Nephron (organoid): ENCODE data around the gene RNF207.
A peak's percentile ranks its signal among the peaks of the same experiment; 100 is the strongest.

ENCODE experiments used
- H3K27ac Mint-ChIP-seq, 3 experiments: 2 replicates each; pipeline ENCODE4 v1.8.0; 2020; ENCODE audit warnings: mixed read lengths in 3 of 3, mild to moderate bottlenecking in 2 of 3, moderate library complexity in 1 of 3
- H3K27me3 Mint-ChIP-seq: 2 replicates; pipeline ENCODE4 v1.8.0; 2021; ENCODE audit warnings: low read depth, mild to moderate bottlenecking, moderate library complexity, mixed read lengths
- H3K36me3 Mint-ChIP-seq: 2 replicates; pipeline ENCODE4 v1.8.0; 2020; ENCODE audit warnings: low read depth, mixed read lengths
- H3K4me1 Mint-ChIP-seq: 2 replicates; pipeline ENCODE4 v1.8.0; 2020; ENCODE audit warnings: mixed read lengths
- H3K4me3 Mint-ChIP-seq, 3 experiments: 2 replicates each; pipeline ENCODE4 v1.8.0; 2020; ENCODE audit warnings: mild to moderate bottlenecking in 3 of 3, mixed read lengths in 3 of 3, moderate library complexity in 2 of 3
- H3K9me3 Mint-ChIP-seq: 2 replicates; pipeline ENCODE4 v1.8.0; 2020; ENCODE audit warnings: mixed read lengths
- TF ChIP-seq, protein P1 (sequence below), 3 experiments: fragments of 200-600 bp; sonication (generic); IDR thresholded peaks; one replicate each; pipeline ENCODE4 v1.5.0; 2021; ENCODE audit warnings: antibody characterized with exemption in 3 of 3; ENCODE audit not compliant: unreplicated experiment in 3 of 3

RNF207 gene

DNA sequence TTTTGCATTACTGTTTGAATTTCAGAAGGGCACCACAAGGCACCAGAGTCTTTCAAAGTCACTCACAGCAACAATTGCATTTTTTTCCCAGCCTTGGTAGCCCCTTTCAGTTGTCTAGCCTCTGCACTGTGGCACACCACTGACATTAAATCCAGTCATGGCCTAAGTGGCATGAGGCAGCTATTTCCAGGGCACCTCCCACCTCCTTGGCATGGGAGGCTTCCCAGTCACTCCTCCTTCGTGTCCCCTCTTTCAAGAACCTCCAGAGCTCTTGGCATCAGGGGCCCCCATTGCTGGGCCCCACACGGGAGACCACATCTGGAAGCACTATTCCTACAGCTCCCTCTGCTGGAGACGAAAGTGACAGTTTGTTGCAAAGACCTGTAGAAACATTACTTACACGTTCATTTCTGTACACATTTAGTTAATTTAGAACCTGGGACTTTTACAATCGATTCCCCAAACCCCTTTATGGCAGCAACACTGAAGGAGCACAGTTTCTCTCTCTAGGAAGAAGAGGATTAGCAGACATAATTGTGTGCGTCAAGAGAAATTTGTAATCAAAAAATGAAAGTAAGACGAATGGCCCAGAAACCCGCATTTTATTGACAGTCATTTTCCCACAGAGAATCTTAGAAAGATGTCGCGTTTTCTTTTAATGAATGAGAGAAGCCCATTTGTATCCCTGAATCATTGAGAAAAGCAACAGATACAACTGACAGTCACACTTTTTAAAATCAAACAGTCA lies 20.1 kb upstream of the RNF207 start:
- Mint-ChIP-seq H3K36me3 (peaks cover 58% of the 10 kb centered on the region), H3K4me3 (no peak overlapping the region), H3K9me3 (no peaks in the 10 kb centered on the region), H3K4me1 (peaks cover 16% of the 10 kb centered on the region), H3K27me3 (peaks cover 38% of the 10 kb centered on the region), H3K27ac (no peak overlapping the region)
- TF ChIP-seq, protein P1, sequence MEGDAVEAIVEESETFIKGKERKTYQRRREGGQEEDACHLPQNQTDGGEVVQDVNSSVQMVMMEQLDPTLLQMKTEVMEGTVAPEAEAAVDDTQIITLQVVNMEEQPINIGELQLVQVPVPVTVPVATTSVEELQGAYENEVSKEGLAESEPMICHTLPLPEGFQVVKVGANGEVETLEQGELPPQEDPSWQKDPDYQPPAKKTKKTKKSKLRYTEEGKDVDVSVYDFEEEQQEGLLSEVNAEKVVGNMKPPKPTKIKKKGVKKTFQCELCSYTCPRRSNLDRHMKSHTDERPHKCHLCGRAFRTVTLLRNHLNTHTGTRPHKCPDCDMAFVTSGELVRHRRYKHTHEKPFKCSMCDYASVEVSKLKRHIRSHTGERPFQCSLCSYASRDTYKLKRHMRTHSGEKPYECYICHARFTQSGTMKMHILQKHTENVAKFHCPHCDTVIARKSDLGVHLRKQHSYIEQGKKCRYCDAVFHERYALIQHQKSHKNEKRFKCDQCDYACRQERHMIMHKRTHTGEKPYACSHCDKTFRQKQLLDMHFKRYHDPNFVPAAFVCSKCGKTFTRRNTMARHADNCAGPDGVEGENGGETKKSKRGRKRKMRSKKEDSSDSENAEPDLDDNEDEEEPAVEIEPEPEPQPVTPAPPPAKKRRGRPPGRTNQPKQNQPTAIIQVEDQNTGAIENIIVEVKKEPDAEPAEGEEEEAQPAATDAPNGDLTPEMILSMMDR (IDR thresholded peaks at IDR 0.05; ENCODE audit: unreplicated experiment in 3 of 3): peak; percentile 24 to 54 (median 48)

DNA sequence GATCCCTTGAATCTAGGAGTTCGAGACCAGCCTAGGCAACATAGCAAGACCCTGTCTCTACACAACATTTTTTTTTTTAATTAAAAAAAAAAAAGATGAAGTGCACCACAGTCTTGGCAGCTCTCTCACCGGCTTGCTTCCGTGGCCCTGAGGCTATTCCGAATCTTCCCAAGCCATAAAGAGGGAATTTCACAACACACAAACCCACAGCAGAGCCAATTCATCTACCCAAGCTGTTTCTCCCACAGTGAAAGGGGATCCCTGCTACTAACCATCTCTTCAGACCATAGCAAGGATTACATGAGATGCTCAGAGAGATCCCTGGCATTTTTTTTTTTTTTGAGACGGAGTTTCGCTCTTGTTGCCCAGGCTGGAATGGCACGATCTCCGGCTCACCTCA lies 17.5 kb upstream of the RNF207 start:
- H3K4me3 Mint-ChIP-seq: no peak overlapping the region
- no peaks in the 10 kb centered on the region for H3K4me1 Mint-ChIP-seq
- H3K27ac Mint-ChIP-seq: no peak overlapping the region
- H3K36me3 Mint-ChIP-seq: peaks cover 63% of the 10 kb centered on the region
- TF ChIP-seq, protein P1 (IDR thresholded peaks at IDR 0.05; ENCODE audit: unreplicated experiment in 3 of 3): no peak
- H3K27me3 Mint-ChIP-seq: peaks cover 12% of the 10 kb centered on the region
- no peaks in the 10 kb centered on the region for H3K9me3 Mint-ChIP-seq

DNA sequence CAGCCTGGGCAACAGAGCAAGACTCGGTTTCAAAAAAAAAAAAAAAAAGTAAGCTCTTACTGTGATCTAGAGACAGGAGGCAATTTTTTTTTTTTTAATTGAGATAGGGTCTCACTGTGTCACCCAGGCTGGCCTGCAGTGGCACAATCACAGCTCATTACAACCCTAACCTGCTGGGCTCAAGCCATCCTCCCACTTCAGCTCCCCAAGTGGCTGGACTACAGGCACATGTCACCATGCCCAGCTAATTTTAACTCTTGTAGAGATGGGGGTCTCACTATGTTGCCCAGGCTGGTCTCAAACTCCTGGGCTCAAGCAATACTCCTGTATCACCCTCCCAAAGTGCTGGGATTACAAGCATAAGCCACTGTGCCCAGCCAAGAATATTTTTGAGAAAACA lies 14.0 kb upstream of the RNF207 start:
- Mint-ChIP-seq H3K4me3 (no peak overlapping the region), H3K27ac (no peak overlapping the region), H3K27me3 (no peaks in the 10 kb centered on the region), H3K9me3 (no peaks in the 10 kb centered on the region), H3K4me1 (peaks cover 8% of the 10 kb centered on the region), H3K36me3 (peaks cover 60% of the 10 kb centered on the region)
- TF ChIP-seq, protein P1 (IDR thresholded peaks at IDR 0.05; ENCODE audit: unreplicated experiment in 3 of 3): no peak

DNA sequence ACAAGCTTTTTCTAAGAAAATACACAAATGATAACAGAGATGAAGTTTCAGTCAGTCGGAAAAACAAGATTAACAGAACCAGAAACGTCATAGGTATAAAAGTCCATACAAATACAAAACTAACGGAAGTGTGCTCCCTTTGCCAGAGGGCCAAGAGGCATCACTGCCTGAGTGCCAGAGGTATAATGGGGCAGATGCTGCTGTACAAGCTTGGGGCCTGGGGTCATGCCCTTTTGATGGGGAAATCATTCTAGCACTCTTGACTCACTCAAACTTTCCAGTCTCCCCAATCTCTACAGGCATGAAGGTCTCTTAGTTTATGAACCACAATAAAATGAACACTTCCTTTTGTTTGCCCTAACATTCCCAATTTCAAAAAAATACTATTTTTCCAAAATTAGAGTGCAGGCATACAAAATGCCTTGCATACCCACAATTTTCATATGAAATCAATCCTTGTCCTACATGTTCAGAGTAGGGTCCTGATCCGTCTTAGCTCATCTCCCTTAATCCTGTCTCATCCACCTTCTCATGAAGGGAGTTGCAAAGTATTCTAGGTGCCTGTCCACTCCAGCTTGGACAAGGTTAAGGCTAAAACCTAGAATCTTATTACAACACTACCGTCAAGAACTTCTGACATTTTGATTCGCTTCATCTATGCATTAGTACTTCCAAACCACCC lies 8.0 kb upstream of the RNF207 start:
- TF ChIP-seq, protein P1 (IDR thresholded peaks at IDR 0.05; ENCODE audit: unreplicated experiment in 3 of 3): no peak
- peaks cover 45% of the 10 kb centered on the region for H3K36me3 Mint-ChIP-seq

DNA sequence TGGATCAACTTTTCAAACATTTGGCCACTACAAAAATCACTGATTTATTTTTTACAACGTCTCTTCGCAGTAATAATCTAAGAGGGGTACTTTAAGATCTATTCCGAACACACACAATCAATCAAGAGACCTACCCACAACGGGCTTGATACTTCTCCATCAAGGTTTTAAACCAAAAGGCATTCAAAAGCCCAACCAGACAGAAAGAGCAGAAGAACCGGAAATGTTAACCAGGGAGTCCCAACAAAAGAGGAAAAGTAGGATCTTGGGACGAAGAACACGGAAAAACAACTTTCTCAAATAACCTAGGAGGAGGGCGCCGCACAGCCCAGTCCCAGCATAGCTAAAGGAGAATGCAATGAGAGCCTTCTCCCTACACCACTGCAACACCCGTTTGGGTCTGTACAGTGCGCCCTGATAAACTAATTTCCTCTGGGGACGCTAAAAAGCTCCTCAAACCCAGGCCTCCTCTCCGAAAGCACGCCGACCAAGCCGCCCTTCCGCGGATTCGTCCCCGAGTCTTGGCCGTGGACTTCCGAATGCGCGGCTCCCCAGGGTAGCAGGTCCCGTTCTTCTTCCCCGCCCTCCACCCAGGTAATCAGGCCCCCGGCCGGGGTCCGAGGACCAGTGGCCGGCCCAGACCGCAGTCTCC lies 7.1 kb upstream of the RNF207 start:
- TF ChIP-seq, protein P1 (IDR thresholded peaks at IDR 0.05; ENCODE audit: unreplicated experiment in 3 of 3): no peak

More for the DNA sequence above, 8.0 kb upstream of the RNF207 start:
- H3K27ac Mint-ChIP-seq: peak overlapping the region; percentile 19 to 99 (median 65)
- peaks cover 44% of the 10 kb centered on the region for H3K4me1 Mint-ChIP-seq
- no peaks in the 10 kb centered on the region for H3K27me3 Mint-ChIP-seq
- H3K9me3 Mint-ChIP-seq: no peaks in the 10 kb centered on the region
- peak overlapping the region; percentile 90 to 98 (median 93) for H3K4me3 Mint-ChIP-seq

More for the DNA sequence above, 7.1 kb upstream of the RNF207 start:
- H3K36me3 Mint-ChIP-seq: peaks cover 37% of the 10 kb centered on the region
- peak overlapping the region; percentile 19 to 99 (median 65) for H3K27ac Mint-ChIP-seq
- peak overlapping the region; percentile 90 to 98 (median 93) for H3K4me3 Mint-ChIP-seq
- H3K4me1 Mint-ChIP-seq: peaks cover 44% of the 10 kb centered on the region
- no peaks in the 10 kb centered on the region for H3K27me3 Mint-ChIP-seq
- H3K9me3 Mint-ChIP-seq: no peaks in the 10 kb centered on the region
